ENCODE measurements around the gene NEDD4L.

Gene NEDD4L

DNA sequence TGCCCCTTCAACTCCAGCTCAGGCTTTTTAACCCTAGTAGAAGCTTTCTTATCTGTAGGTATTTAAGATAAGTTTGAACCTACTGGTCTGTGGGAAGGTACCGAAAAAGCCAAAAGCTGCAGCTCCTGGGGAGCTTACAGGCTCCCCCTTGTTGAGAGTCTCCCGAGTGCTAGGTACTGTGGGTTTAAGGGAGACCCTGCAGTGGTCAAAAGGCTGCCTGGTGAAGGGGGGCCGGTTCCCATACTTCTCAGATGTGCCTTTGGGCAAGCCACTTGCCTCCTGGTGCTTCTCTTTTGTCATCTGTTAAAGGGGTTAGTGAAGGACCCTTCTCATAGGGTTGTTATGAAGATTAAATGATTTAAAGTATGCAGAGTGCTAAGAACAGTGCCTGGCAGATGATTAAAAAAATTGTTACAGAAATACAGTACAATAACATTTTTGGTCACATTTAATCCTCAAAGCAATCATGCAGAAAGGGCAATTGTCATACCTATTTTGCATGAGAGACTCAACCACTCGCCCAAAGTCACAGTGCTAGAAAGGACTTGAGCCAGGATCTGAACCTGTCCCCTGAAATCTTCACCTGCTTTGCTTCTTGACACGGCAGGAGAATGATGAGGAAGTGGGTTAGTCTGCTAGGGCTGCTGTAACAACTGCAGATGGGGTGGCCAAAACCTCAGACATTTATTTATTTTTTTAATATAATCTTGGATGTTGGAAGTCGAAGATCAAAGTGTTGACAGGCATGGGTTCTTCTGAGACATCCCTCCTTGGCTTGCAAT lies 62.5 kb downstream of the NEDD4L start:
- Histone ChIP-seq H4K20me1 (ENCODE audit: low read depth, low read length) (0 out of 2 replicates have a peak, but pooled peaks cover 4% of the 10 kb centered on the region), H3K27ac (ENCODE audit: low read depth, low read length) (no peak overlapping the region), H3K4me3 (ENCODE audit: insufficient read depth, low read length, poor library complexity, severe bottlenecking) (no peak overlapping the region), H3K9me3 (ENCODE audit: insufficient read depth, low read length) (no peaks in the 10 kb centered on the region), H3K4me2 (ENCODE audit: low read depth, low read length, poor library complexity, severe bottlenecking) (no peak overlapping the region), H3K36me3 (ENCODE audit: low read length) (no peaks in the 10 kb centered on the region), H3F3A (ENCODE audit: insufficient read depth) (no peaks in the 10 kb centered on the region), H3K9ac (ENCODE audit: low read length) (no peak overlapping the region), H3K79me2 (ENCODE audit: insufficient read depth, low read length) (no peaks in the 10 kb centered on the region), H3K27me3 (ENCODE audit: low read length) (no peaks in the 10 kb centered on the region), H2AFZ (ENCODE audit: low read depth, low read length, severe bottlenecking) (no peak overlapping the region), H3K9me2 (replicated peaks; ENCODE audit: insufficient read depth, low read length) (no peaks in the 10 kb centered on the region)
- TF ChIP-seq EZH2phosphoT487 (conservative IDR thresholded peaks at IDR 0.05; ENCODE audit: low read length) = no peak
- TF ChIP-seq, protein P1, sequence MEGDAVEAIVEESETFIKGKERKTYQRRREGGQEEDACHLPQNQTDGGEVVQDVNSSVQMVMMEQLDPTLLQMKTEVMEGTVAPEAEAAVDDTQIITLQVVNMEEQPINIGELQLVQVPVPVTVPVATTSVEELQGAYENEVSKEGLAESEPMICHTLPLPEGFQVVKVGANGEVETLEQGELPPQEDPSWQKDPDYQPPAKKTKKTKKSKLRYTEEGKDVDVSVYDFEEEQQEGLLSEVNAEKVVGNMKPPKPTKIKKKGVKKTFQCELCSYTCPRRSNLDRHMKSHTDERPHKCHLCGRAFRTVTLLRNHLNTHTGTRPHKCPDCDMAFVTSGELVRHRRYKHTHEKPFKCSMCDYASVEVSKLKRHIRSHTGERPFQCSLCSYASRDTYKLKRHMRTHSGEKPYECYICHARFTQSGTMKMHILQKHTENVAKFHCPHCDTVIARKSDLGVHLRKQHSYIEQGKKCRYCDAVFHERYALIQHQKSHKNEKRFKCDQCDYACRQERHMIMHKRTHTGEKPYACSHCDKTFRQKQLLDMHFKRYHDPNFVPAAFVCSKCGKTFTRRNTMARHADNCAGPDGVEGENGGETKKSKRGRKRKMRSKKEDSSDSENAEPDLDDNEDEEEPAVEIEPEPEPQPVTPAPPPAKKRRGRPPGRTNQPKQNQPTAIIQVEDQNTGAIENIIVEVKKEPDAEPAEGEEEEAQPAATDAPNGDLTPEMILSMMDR (IDR thresholded peaks at IDR 0.05; ENCODE audit: insufficient read depth, low read length, poor library complexity, severe bottlenecking) = no peak

DNA sequence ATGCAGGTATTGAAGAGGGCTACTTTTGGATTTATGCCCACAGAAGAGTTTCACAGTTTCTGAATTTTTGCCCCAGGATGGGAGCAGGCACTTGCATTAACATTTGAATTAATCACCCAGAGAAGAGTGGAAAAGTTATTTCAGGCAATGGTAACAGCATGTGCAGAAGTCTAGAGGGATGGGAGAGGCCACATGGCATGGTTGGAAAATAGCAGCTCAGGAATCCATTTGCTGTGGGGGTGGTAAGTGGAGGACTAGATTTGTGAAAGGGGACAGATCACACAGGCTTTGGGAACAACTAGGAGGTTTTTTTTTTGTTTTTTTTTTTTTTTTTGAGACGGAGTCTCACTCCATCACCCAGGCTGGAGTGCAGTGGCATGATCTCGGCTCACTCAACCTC lies 65.2 kb downstream of the NEDD4L start:
- Histone ChIP-seq H3K27me3 (ENCODE audit: low read length) (no peaks in the 10 kb centered on the region), H3K4me2 (ENCODE audit: low read depth, low read length, poor library complexity, severe bottlenecking) (no peak overlapping the region), H3K27ac (ENCODE audit: low read depth, low read length) (no peak overlapping the region), H2AFZ (ENCODE audit: low read depth, low read length, severe bottlenecking) (no peak overlapping the region), H3K79me2 (ENCODE audit: insufficient read depth, low read length) (no peaks in the 10 kb centered on the region), H4K20me1 (ENCODE audit: low read depth, low read length) (0 out of 2 replicates have a peak, but pooled peaks cover 4% of the 10 kb centered on the region), H3K9me2 (replicated peaks; ENCODE audit: insufficient read depth, low read length) (no peaks in the 10 kb centered on the region), H3F3A (ENCODE audit: insufficient read depth) (no peaks in the 10 kb centered on the region), H3K4me3 (ENCODE audit: insufficient read depth, low read length, poor library complexity, severe bottlenecking) (no peak overlapping the region), H3K9me3 (ENCODE audit: insufficient read depth, low read length) (no peaks in the 10 kb centered on the region), H3K9ac (ENCODE audit: low read length) (no peak overlapping the region), H3K36me3 (ENCODE audit: low read length) (no peaks in the 10 kb centered on the region)
- TF ChIP-seq, protein P1 (IDR thresholded peaks at IDR 0.05; ENCODE audit: insufficient read depth, low read length, poor library complexity, severe bottlenecking) = no peak
- TF ChIP-seq EZH2phosphoT487 (conservative IDR thresholded peaks at IDR 0.05; ENCODE audit: low read length) = no peak

DNA sequence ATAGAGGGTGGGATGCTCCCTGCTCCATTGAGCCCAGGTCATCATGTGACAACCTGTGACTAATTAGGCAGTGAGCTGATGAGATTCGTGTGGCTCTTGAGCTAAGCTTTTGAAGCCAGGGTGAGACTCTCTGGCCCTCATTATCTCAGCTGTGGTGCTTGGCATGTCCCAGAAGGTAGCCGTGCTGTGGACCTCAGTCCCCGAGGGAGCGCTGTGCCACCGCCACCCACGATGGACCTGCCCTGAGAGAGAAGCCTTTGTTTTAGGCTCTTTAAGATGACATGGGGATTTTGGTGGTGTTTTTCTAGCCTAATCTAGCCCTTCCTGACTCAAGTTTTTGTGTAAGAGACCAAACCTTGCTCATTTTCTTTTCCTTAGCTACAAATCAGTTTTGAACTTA lies 66.4 kb downstream of the NEDD4L start:
- 0 out of 2 replicates have a peak, but pooled peaks cover under 1% of the 10 kb centered on the region for H4K20me1 ChIP-seq (ENCODE audit: low read depth, low read length)
- no peak overlapping the region for H3K4me3 ChIP-seq (ENCODE audit: insufficient read depth, low read length, poor library complexity, severe bottlenecking)
- no peaks in the 10 kb centered on the region for H3K9me2 ChIP-seq (replicated peaks; ENCODE audit: insufficient read depth, low read length)
- no peaks in the 10 kb centered on the region for H3K79me2 ChIP-seq (ENCODE audit: insufficient read depth, low read length)
- H3K9me3 ChIP-seq (ENCODE audit: insufficient read depth, low read length) = no peaks in the 10 kb centered on the region
- H3K4me2 ChIP-seq (ENCODE audit: low read depth, low read length, poor library complexity, severe bottlenecking) = no peak overlapping the region
- no peak overlapping the region for H3K27ac ChIP-seq (ENCODE audit: low read depth, low read length)
- no peaks in the 10 kb centered on the region for H3K27me3 ChIP-seq (ENCODE audit: low read length)
- H2AFZ ChIP-seq (ENCODE audit: low read depth, low read length, severe bottlenecking) = no peak overlapping the region
- H3F3A ChIP-seq (ENCODE audit: insufficient read depth) = no peaks in the 10 kb centered on the region
- no peak overlapping the region for H3K9ac ChIP-seq (ENCODE audit: low read length)
- TF ChIP-seq, protein P1 (IDR thresholded peaks at IDR 0.05; ENCODE audit: insufficient read depth, low read length, poor library complexity, severe bottlenecking) = no peak
- TF ChIP-seq EZH2phosphoT487 (conservative IDR thresholded peaks at IDR 0.05; ENCODE audit: low read length) = no peak
- H3K36me3 ChIP-seq (ENCODE audit: low read length) = no peaks in the 10 kb centered on the region
